Pancreas (tissue), 10 donors: ENCODE results near the gene CDH4. TPM values are rescaled to one million over a fixed set of nuclear protein-coding genes. Genes with fewer than 3 reads are reported as not detected.

Source experiments
- ATAC-seq, 4 donors: fragments of 200-7000 bp; cut with Tn5 transposase; one replicate each; pipeline versions ENCODE4 v1.8.0 to v1.9.1; 2020; ENCODE audit warnings: mild to moderate bottlenecking in 4 of 4, moderate library complexity in 4 of 4
- DNase-seq, 6 donors: peaks; one replicate each; pipeline ENCODE4 v3.0.0-alpha.2; 2020
- FAIRE-seq: peaks from 2 replicates; lab custom pipeline; 2012; peaks lifted over from hg19 to GRCh38; lab: Jason Lieb, UNC
- H3K27ac ChIP-seq, 4 donors: fragments of 200-600 bp; sonication (generic); 1 replicate in 3 of 4; 2 replicates in 1 of 4; pipeline versions ENCODE4 v1.5.0 to v1.8.0; 2020
- H3K27me3 ChIP-seq, 4 donors: fragments of 200-600 bp; one replicate each; pipeline ENCODE4 v1.8.0; 2021
- H3K36me3 ChIP-seq, 3 donors: fragments of 200-600 bp; sonication (generic) in 1 of 3; one replicate each; pipeline versions ENCODE4 v1.5.0 to v1.8.0; 2020 to 2021
- H3K4me1 ChIP-seq, 3 donors: fragments of 200-600 bp; one replicate each; pipeline ENCODE4 v1.8.0; 2021
- H3K4me3 ChIP-seq, 4 donors: fragments of 200-600 bp; sonication (generic) in 2 of 4; one replicate each; pipeline versions ENCODE4 v1.5.0 to v1.8.0; 2020 to 2021
- H3K9me3 ChIP-seq, 4 donors: fragments of 200-600 bp; one replicate each; pipeline ENCODE4 v1.8.0; 2021
- WGBS, 2 donors: extraction: QIAGEN DNeasy Blood & Tissue Kit; methylation state at CpG; one replicate each; pipeline ENCODE4 v1.1.7; 2013; 5-methylcytosine and 5-hydroxymethylcytosine counted together
- intact Hi-C, 3 donors: fragments of 100-400 bp; cut with DNase I; formaldehyde crosslinking; loops; one replicate each; pipeline versions ENCODE4 v1.11.1 to v1.14.2; 2022
- polyA plus RNA-seq, 2 donors: library from polyadenylated mRNA; stranded (reverse); fragments of 200-250 nt; gene quantifications; one replicate each; pipeline ENCODE4 v1.2.3, GENCODE V29; 2013
- total RNA-seq, 6 donors: library from RNA; stranded (reverse); fragmentation: NEBNext Ultra II Directional in 4 of 6; extraction: Animal tissue kit (Norgen Biotek cat#: 25700) in 4 of 6; gene quantifications; one replicate each; pipeline versions ENCODE4 v1.2.1 to v1.2.4, GENCODE V29; 2021 to 2023
- TF ChIP-seq, protein P1 (sequence below), 4 donors: fragments of 200-600 bp; sonication (generic) in 3 of 4; IDR thresholded peaks; one replicate each; pipeline versions ENCODE4 v1.5.0 to v1.8.0; 2021; ENCODE audit warnings: antibody characterized with exemption in 4 of 4
- donor health status: healthy with polysubstance abuse.
- donor health status: DM: no; HTN: no; CAD: no; lungs with moderate emphysema.
- donor health status: DM: no; HTN: no; CAD: no.
- donor health status: control.
- donor health status: control.
- donor health status: Bipolar disorder and iron deficiency.
- donor health status: DM: yes; HTN: yes; CAD: no.
- donor health status: DM: no; HTN: no; CAD: no.
- donor health status: DM: no; HTN: no; CAD: no.
- donor health status: DM: yes; HTN: yes; CAD: no.

CDH4 gene
- total and polyA plus RNA-seq, 8 donors = 0.04 to 1.4 (median 0.27) TPM

DNA sequence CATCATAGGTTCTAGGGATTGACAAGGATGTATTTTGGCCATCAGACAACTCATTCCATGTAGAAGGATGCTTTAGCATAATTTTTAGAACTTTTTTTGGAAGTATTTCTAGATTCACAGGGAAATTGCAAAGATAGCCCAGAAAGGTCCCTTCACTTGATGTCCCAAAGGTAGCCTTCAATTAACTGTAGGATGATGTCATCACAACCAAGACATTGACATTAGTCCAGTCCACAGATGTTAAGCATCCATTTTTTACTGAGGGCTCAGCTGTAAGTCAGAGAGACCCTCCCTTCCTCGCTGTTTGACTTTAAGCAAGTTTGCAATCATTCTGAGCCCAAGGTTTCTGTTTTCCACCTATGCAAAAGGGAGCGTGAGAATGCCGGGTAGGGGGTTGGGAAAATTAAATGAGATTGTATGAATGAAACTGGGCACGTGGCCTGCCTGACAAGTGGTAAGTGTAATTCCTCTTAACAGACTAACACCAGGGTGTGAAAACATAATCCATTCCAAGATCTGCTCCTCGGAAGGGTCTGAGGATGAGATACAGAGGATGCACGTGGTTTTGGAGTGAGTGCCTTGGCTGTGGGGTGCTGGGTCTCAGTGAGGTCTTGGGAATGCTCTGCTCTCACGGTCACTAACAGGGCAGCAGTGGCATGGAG lies 126.8 kb downstream of the CDH4 start:
- 54 to 58% methylated on average over 7 of the region's 7 CpGs for WGBS, 2 donors
- DNase-seq = no peak
- H3K27me3 ChIP-seq = no peaks in the 10 kb centered on the region
- FAIRE-seq = no peak
- TF ChIP-seq, protein P1, sequence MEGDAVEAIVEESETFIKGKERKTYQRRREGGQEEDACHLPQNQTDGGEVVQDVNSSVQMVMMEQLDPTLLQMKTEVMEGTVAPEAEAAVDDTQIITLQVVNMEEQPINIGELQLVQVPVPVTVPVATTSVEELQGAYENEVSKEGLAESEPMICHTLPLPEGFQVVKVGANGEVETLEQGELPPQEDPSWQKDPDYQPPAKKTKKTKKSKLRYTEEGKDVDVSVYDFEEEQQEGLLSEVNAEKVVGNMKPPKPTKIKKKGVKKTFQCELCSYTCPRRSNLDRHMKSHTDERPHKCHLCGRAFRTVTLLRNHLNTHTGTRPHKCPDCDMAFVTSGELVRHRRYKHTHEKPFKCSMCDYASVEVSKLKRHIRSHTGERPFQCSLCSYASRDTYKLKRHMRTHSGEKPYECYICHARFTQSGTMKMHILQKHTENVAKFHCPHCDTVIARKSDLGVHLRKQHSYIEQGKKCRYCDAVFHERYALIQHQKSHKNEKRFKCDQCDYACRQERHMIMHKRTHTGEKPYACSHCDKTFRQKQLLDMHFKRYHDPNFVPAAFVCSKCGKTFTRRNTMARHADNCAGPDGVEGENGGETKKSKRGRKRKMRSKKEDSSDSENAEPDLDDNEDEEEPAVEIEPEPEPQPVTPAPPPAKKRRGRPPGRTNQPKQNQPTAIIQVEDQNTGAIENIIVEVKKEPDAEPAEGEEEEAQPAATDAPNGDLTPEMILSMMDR (IDR thresholded peaks at IDR 0.05) = no peak
- no peak overlapping the region for H3K27ac ChIP-seq
- H3K9me3 ChIP-seq = no peaks in the 10 kb centered on the region
- H3K4me3 ChIP-seq = no peak overlapping the region
- intact Hi-C loops = no loop called here
- no peak for ATAC-seq
- H3K4me1 ChIP-seq = no peaks in the 10 kb centered on the region
- H3K36me3 ChIP-seq = no peaks in the 10 kb centered on the region

DNA sequence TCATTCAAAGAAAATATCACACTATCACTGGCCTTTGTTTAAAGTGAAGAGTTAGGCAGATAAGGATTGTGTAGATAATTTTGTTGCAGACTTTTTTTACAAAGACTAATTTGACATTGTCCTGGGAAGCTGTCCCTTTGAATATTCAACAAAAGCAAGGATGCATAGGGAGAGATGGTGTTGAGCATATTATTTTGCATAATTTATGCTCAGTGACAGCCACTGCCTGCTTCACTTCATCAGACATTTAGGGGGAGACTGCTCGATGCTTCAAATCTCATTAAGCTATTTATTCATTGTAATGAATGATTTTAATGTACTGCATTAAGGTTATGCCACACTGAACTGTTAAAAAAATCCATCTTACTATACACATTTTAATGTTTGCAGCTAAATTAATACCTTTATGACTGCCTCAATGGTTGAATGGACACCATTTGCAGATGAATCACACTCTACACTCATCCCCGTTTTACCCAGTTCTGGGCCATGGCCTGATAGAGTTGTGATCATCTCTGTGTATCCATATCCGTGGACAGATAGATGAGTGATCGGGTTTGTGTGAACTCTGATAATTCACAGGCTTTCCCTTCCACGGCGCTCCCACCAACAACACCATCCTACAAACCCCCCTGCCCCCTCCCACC lies 128.0 kb downstream of the CDH4 start:
- H3K27ac ChIP-seq = no peak overlapping the region
- FAIRE-seq (no peak), DNase-seq (no peak), ATAC-seq (no peak)
- no peaks in the 10 kb centered on the region for H3K4me1 ChIP-seq
- WGBS, 2 donors = 67 to 73% methylated on average over 6 of the region's 6 CpGs
- no peaks in the 10 kb centered on the region for H3K9me3 ChIP-seq
- H3K36me3 ChIP-seq = no peaks in the 10 kb centered on the region
- H3K27me3 ChIP-seq = no peaks in the 10 kb centered on the region
- no peak overlapping the region for H3K4me3 ChIP-seq
- intact Hi-C loops = no loop called here
- TF ChIP-seq, protein P1 (IDR thresholded peaks at IDR 0.05) = no peak

DNA sequence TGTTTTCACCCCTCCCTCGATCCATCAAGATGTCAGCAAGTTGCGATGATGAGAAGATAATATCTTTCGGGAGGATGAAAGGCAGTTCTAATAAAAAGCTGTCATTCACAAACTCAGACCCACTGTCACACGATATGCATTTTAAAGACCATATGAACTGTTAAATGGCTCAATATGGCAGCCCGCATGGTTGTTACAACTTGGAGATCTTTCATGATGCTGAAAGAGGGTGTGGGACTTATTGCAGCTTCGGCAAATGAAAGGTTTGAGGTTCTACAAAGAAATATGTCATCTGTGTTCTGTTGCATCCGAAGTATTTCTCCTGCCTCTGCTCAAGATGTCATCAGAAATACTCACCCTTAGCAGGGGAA lies 128.5 kb downstream of the CDH4 start:
- Histone ChIP-seq H3K4me1 (no peaks in the 10 kb centered on the region), H3K4me3 (no peak overlapping the region), H3K9me3 (no peaks in the 10 kb centered on the region), H3K27me3 (no peaks in the 10 kb centered on the region), H3K27ac (no peak overlapping the region), H3K36me3 (no peaks in the 10 kb centered on the region)
- WGBS, 2 donors = 58 to 70% methylated on average over 7 of the region's 7 CpGs
- DNase-seq (no peak), ATAC-seq (no peak), FAIRE-seq (no peak)
- intact Hi-C loops = no loop called here
- TF ChIP-seq, protein P1 (IDR thresholded peaks at IDR 0.05) = no peak

DNA sequence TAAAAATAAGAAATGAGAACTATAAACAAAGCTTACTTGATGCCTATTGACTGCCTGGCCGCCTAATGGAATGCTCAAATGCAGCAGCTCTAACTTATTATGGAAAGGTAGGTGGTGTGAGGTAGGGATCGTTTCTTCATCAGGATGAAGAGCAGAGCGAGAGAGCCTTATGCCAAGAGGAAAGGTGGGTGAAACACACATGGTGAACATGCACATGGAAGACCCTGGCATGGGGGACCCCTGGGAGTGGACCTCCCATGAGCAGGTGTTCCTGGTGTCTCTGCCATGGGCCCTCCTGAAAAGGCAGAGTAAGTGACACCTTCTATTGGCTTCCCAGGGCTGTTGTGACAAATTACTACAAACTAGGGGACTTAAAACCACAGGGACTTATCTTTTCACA lies 130.1 kb downstream of the CDH4 start:
- 61 to 87% methylated on average over 3 of the region's 3 CpGs for WGBS, 2 donors
- no peak for DNase-seq
- no peak overlapping the region for H3K4me3 ChIP-seq
- intact Hi-C loops = no loop called here
- no peaks in the 10 kb centered on the region for H3K4me1 ChIP-seq
- H3K9me3 ChIP-seq = no peaks in the 10 kb centered on the region
- H3K27me3 ChIP-seq = no peaks in the 10 kb centered on the region
- no peak overlapping the region for H3K27ac ChIP-seq
- FAIRE-seq = no peak
- no peaks in the 10 kb centered on the region for H3K36me3 ChIP-seq
- no peak for ATAC-seq
- TF ChIP-seq, protein P1 (IDR thresholded peaks at IDR 0.05) = no peak

DNA sequence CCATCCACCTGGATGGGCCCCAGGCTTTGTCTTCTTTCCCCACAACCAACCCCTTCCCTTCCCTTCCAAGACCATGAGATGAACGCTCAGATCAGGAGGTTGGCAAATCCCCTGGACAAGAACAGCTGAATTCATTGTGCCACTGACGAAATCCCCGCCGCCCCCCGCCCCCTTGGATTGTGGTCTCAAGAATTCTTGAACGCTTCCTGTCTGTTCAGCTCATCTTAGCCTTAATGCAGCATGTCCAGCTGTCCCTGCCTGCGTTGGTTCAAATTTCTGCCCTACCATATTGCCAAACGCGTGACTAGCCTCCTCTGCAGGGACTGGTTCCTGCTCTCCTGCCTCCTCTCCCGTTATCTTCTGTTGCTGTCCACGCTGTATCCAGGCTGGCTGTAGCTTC lies 133.2 kb downstream of the CDH4 start:
- Histone ChIP-seq H3K27ac (no peak overlapping the region), H3K4me3 (no peak overlapping the region), H3K4me1 (no peaks in the 10 kb centered on the region), H3K9me3 (no peaks in the 10 kb centered on the region), H3K36me3 (no peaks in the 10 kb centered on the region), H3K27me3 (no peaks in the 10 kb centered on the region)
- no peak for DNase-seq
- WGBS, 2 donors = 74 to 84% methylated on average over 11 of the region's 11 CpGs
- FAIRE-seq = no peak
- intact Hi-C loops = no loop called here
- TF ChIP-seq, protein P1 (IDR thresholded peaks at IDR 0.05) = no peak
- ATAC-seq = no peak
